ENCODE measurements around the gene NCAM1. TPM values are rescaled to one million over a fixed set of nuclear protein-coding genes. Genes with fewer than 3 reads are reported as not detected.

NCAM1 gene
- total and polyA plus RNA-seq, 9 of the 15 experiments (the other 6 are each of a cell fraction or from before 2014, with no cell fraction given) = 0.09 to 0.23 TPM; not detected in 7

DNA sequence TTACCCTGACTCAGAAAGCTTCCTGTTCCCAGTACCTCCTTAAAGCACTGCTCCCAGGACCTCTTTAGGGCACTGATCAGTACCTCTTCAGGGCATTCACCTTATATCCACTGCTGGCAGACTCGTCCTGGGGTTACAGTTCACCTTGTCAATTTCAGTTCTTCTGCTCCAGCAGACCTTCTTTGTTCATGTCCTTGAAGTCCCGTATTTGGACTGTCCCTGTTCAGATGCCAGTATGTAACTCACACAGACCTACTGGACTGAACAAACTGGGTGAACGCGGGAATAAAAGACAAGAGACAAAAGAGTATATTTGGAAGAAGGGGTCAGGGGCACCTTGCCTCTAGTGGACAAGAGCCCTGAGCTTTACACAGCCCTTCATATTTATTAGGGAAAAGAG lies 31.8 kb upstream of the NCAM1 start:
- H4K20me1 ChIP-seq (replicated peaks; ENCODE audit: control insufficient read depth, insufficient read depth, low read length) = no peaks in the 10 kb centered on the region
- no peak overlapping the region for H2AFZ ChIP-seq (ENCODE audit: low read depth, low read length)
- WGBS (ENCODE audit: insufficient coverage, low coverage, missing lambda C conversion rate) = 0% methylated on average over 4 of the region's 4 CpGs
- no peak for ATAC-seq
- H3K27me3 ChIP-seq (ENCODE audit: control insufficient read depth in 2 of 2, insufficient read depth in 2 of 2, low read length in 2 of 2) = peaks cover 0 to 4% of the 10 kb centered on the region in 2 experiments; a peak in 2 of 5 replicates
- no peak overlapping the region for H3K4me3 ChIP-seq
- no peaks in the 10 kb centered on the region for H3K4me1 ChIP-seq (replicated peaks in 1 of 2; ENCODE audit: control insufficient read depth in 2 of 2, insufficient read depth in 2 of 2, low read length in 2 of 2)
- in situ Hi-C loops (cut with MboI) = loop anchor here (10.0 kb wide), 1 partner anchor 1005 kb away; no protein-coding TSS in a partner anchor
- no peak overlapping the region for H3K27ac ChIP-seq (ENCODE audit: extremely low read depth, low read depth, low read length)
- no peaks in the 10 kb centered on the region for H3K79me2 ChIP-seq (ENCODE audit: control insufficient read depth, insufficient read depth, low read length)
- ChIA-PET CTCF (ENCODE audit: low intra/inter-chr PET ratio) (no interaction called here), POLR2A (no interaction called here)
- DNase-seq (ENCODE audit: extremely low read depth in 1 of 4, low spot score in 3 of 4) = no peak
- FAIRE-seq = no peak
- TF ChIP-seq, protein P1, sequence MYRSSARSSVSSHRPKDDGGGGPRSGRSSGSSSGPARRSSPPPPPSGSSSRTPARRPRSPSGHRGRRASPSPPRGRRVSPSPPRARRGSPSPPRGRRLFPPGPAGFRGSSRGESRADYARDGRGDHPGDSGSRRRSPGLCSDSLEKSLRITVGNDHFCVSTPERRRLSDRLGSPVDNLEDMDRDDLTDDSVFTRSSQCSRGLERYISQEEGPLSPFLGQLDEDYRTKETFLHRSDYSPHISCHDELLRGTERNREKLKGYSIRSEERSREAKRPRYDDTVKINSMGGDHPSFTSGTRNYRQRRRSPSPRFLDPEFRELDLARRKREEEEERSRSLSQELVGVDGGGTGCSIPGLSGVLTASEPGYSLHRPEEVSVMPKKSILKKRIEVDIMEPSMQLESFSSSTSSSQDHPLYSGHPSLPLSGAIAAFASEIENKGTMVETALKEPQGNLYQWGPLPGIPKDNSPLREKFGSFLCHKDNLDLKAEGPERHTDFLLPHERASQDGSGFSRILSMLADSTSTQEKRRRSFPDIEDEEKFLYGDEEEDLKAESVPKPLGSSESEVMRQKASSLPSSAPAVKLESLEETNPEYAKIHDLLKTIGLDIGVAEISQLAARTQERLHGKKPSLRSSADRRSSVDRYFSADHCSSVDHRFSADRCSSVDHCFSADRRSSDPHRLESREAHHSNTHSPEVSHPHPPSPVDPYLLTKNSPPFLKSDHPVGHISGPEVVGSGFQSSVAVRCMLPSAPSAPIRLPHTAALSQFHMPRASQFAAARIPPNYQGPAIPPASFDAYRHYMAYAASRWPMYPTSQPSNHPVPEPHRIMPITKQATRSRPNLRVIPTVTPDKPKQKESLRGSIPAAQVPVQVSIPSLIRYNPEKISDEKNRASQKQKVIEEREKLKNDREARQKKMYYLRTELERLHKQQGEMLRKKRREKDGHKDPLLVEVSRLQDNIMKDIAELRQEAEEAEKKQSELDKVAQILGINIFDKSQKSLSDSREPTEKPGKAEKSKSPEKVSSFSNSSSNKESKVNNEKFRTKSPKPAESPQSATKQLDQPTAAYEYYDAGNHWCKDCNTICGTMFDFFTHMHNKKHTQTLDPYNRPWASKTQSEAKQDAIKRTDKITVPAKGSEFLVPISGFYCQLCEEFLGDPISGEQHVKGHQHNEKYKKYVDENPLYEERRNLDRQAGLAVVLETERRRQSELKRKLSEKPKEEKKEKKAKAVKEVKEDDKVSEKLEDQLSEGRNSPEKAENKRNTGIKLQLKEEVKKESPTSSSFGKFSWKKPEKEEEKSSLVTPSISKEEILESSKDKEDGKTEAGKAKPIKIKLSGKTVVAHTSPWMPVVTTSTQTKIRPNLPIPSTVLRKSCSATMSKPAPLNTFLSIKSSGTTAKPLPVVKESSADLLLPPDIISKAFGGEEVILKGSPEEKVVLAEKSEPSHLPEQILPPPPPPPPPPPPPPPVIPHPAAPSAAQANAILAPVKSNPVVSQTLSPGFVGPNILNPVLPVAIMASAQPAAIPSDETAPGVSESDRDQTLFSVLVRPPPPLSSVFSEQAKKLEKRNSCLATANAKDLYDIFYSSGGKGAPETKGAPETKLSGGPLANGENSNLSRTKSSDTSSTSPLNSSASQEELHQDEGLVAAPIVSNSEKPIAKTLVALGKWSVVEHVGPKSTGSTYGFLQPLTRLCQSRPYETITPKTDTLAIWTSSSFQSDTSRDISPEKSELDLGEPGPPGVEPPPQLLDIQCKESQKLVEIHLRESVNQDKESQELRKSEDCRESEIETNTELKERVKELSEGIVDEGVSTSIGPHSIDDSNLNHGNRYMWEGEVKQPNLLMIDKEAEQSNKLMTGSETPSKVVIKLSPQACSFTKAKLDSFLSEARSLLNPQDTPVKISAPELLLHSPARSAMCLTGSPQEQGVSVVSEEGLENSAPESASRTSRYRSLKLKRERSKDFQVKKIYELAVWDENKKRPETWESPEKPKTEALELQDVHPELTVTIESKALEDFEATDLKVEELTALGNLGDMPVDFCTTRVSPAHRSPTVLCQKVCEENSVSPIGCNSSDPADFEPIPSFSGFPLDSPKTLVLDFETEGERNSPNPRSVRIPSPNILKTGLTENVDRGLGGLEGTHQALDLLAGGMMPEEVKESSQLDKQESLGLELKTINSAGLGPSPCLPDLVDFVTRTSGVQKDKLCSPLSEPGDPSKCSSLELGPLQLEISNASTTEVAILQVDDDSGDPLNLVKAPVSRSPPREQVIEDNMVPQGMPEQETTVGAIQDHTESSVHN (IDR thresholded peaks at IDR 0.05; ENCODE audit: borderline replicate concordance in 1 of 2, low read depth in 1 of 2) = no peak
- TF ChIP-seq HMGN3 (IDR thresholded peaks at IDR 0.05; ENCODE audit: borderline replicate concordance, extremely low read depth, insufficient read length, low read depth, low read length) = no peak
- no peak for TF ChIP-seq ZNF431 (CRISPR knock-in tag; IDR thresholded peaks at IDR 0.05)
- no peak for TF ChIP-seq CHD2 (IDR thresholded peaks at IDR 0.05; ENCODE audit: low read depth, low read length)
- no TSS peak for BruUV-seq (replicated peaks)
- H3K36me3 ChIP-seq (ENCODE audit: control insufficient read depth, insufficient read depth, low read length) = no peaks in the 10 kb centered on the region
- intact Hi-C loops (cut with micrococcal nuclease) = no loop called here
- H3K4me2 ChIP-seq (ENCODE audit: insufficient read depth, low read length) = no peak overlapping the region
- H3K9me3 ChIP-seq (replicated peaks; ENCODE audit: control insufficient read depth, insufficient read depth, low read depth, low read length) = no peaks in the 10 kb centered on the region
- H3K9ac ChIP-seq (ENCODE audit: insufficient read depth in 1 of 2, low read depth in 2 of 2, low read length in 2 of 2) = no peak overlapping the region
- H3K9me1 ChIP-seq (ENCODE audit: control insufficient read depth, insufficient read depth, low read length) = no peaks in the 10 kb centered on the region

Measured in K562 (cell line).